ENCODE measurements around the gene NSMCE1. TPM values are rescaled to one million over a fixed set of nuclear protein-coding genes. Genes with fewer than 3 reads are reported as not detected.

The NSMCE1 gene
- total RNA-seq, 1 donor from 2014 or later = 6.8 TPM

DNA sequence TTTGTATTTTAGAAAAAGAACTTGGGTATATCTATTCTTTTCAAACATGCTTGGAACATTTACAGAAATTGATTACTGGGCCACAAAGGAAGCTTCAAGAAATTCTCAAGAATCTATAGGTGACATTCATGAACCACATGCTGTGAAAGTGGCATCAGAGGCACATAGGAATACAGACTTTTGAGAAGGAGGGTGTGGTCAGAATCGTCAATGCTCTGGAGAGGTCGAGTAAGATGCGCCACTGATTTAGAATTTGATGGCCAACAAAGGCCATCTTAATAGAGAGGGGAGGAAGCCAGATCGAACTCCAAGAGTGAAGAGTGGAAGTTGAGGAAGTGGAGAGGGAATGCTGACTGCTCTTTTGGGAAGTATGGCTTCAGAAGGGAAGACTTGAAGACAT, 3.5 kb upstream of the NSMCE1 start:
- Histone ChIP-seq H3K4me3 (no peak overlapping the region), H3K36me3 (no peaks in the 10 kb centered on the region), H3K9me3 (no peaks in the 10 kb centered on the region), H3K27me3 (no peaks in the 10 kb centered on the region), H3K4me1 (peaks cover 0 to 7% of the 10 kb centered on the region in 2 donors), H3K27ac (no peak overlapping the region)
- no peak for DNase-seq (ENCODE audit: low spot score in 2 of 2)
- intact Hi-C loops (cut with DNase I) = loop anchor here (5.0 kb wide), 1 partner anchor 35 kb away; no protein-coding TSS in a partner anchor
- TF ChIP-seq, protein P1, sequence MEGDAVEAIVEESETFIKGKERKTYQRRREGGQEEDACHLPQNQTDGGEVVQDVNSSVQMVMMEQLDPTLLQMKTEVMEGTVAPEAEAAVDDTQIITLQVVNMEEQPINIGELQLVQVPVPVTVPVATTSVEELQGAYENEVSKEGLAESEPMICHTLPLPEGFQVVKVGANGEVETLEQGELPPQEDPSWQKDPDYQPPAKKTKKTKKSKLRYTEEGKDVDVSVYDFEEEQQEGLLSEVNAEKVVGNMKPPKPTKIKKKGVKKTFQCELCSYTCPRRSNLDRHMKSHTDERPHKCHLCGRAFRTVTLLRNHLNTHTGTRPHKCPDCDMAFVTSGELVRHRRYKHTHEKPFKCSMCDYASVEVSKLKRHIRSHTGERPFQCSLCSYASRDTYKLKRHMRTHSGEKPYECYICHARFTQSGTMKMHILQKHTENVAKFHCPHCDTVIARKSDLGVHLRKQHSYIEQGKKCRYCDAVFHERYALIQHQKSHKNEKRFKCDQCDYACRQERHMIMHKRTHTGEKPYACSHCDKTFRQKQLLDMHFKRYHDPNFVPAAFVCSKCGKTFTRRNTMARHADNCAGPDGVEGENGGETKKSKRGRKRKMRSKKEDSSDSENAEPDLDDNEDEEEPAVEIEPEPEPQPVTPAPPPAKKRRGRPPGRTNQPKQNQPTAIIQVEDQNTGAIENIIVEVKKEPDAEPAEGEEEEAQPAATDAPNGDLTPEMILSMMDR (IDR thresholded peaks at IDR 0.05) = no peak

DNA sequence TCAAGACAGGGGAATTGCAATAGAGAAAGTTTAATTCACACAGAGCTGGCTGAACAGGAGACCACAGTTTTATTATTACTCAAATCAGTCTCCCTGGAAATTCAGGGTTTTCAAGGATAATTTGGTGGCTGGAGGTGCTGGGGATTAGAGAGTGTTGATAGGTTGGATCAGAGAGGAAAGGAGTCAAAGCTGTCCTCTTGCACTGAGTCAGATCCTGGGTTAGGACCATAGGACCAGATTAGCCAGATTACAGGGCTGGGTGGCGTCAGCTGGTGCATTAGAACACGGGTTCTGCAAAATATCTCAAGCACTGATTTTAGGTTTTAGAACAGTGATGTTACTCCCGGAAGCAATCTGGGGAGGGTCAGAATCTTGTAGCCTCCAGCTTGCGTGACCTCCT, 1.8 kb upstream of the NSMCE1 start:
- no peaks in the 10 kb centered on the region for H3K9me3 ChIP-seq
- no peak overlapping the region for H3K4me3 ChIP-seq
- TF ChIP-seq, protein P1 (IDR thresholded peaks at IDR 0.05) = no peak
- no peaks in the 10 kb centered on the region for H3K27me3 ChIP-seq
- no peak for DNase-seq (ENCODE audit: low spot score in 2 of 2)
- intact Hi-C loops (cut with DNase I) = loop anchor here (5.0 kb wide), 1 partner anchor 33 kb away; no protein-coding TSS in a partner anchor
- H3K36me3 ChIP-seq = no peaks in the 10 kb centered on the region
- H3K4me1 ChIP-seq = peaks cover 0 to 7% of the 10 kb centered on the region in 2 donors
- H3K27ac ChIP-seq = no peak overlapping the region

DNA sequence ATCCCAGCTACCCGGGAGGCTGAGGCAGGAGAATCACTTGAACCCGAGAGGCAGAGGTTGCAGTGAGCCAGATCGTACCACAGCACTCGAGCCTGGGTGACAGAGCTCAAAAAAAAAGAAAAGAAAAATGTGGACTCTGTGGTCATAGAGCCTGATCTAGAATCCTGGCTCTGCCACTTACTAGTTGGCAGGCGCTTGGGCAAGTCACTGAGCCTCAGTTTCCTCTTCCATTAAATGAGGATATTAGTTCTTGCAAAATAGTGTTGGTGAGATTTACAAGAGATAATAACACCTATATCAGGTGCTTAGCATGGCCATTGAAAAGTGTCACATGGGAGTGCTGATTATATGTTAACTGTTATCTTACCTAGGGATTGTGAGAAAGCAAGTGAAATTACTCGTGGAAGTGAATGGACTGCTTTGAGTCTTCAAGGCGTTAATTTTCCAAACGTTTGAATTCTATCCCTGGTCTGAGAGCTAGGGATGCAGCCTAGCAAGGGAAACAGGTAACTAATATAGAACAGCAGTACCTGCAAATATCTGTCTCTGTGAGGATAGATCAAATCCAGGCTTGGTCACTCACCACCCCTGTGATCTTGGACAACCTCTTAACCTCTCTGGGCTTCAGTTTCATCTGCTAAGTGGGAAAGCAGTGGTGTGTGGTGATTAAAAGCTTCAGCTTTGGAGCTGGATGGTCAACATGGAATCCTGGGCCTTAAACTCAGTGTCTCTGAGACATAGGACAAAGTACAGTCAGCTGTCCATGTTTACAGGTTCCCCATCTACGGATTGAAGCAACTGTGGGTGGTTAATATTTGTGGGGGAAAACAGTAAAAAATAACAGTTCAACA, 953 bp upstream of the NSMCE1 start:
- TF ChIP-seq, protein P1 (IDR thresholded peaks at IDR 0.05) = no peak
- no peak overlapping the region for H3K27ac ChIP-seq
- DNase-seq (ENCODE audit: low spot score in 2 of 2) = no peak
- no peaks in the 10 kb centered on the region for H3K36me3 ChIP-seq
- H3K27me3 ChIP-seq = no peaks in the 10 kb centered on the region
- intact Hi-C loops (cut with DNase I) = loop anchor here (5.0 kb wide), 1 partner anchor 32 kb away; no protein-coding TSS in a partner anchor
- no peaks in the 10 kb centered on the region for H3K9me3 ChIP-seq
- peaks cover 0 to 7% of the 10 kb centered on the region in 2 donors for H3K4me1 ChIP-seq
- peak overlapping the region; percentile 88 to 97 for H3K4me3 ChIP-seq

DNA sequence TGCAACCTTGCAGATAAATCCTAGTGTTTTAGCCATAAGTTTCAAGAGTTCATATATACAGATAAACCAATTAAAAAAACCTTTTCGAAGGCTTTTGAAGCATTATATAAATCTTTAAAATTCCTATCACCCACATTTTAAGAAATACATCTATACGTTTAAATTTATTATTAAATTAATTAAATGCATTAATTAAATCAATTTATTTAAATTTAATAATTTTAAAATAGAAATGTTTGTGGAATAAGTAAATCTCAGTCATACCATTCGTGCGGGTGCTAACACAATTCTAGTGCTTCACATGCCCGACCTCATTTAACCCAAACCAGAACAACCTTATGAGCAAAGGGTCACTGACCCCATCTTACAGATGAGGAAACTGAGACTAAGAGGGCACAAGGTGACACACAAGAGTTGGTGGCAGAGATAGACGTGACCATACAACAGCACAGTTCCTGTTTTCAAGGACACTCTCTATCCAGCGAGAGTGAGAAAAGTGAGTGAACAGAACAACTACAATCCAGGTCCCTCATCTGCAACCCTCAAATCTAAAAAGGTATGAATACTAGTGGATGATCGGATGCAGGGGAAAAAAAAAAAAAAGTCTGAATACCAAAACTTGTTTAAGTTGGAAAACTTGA, 1.4 kb downstream of the NSMCE1 start:
- peaks cover 0 to 7% of the 10 kb centered on the region in 2 donors for H3K4me1 ChIP-seq
- no peaks in the 10 kb centered on the region for H3K36me3 ChIP-seq
- TF ChIP-seq, protein P1 (IDR thresholded peaks at IDR 0.05) = no peak
- intact Hi-C loops (cut with DNase I) = no loop called here
- H3K4me3 ChIP-seq = no peak overlapping the region
- H3K9me3 ChIP-seq = no peaks in the 10 kb centered on the region
- no peaks in the 10 kb centered on the region for H3K27me3 ChIP-seq
- no peak overlapping the region for H3K27ac ChIP-seq
- DNase-seq (ENCODE audit: low spot score in 2 of 2) = no peak

DNA sequence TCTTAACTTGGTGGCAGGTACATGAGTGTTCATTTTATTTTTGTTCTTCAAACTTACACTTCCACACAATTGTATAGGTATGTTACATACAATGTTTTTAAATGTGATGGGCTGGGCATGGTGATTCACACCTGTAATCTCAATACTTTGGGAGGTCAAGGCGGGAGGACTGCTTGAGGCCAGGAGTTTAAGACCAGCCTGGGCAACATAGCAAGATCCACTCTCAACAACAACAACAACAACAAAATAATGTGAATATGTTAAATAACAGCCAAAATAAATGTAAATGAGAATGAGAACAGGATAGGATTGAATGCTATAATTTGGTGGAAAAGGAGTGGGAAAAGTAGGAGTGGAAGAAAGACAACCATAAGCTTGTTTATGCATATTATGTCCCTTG, 2.6 kb downstream of the NSMCE1 start:
- no peaks in the 10 kb centered on the region for H3K27me3 ChIP-seq
- no peak overlapping the region for H3K27ac ChIP-seq
- intact Hi-C loops (cut with DNase I) = no loop called here
- TF ChIP-seq, protein P1 (IDR thresholded peaks at IDR 0.05) = no peak
- H3K36me3 ChIP-seq = no peaks in the 10 kb centered on the region
- H3K4me1 ChIP-seq = peaks cover 0 to 7% of the 10 kb centered on the region in 2 donors
- no peak overlapping the region for H3K4me3 ChIP-seq
- DNase-seq (ENCODE audit: low spot score in 2 of 2) = no peak
- H3K9me3 ChIP-seq = no peaks in the 10 kb centered on the region

Measured in ascending aorta (tissue), 2 donors.